Activated CD4-positive, alpha-beta T cell treated with anti-CD3 and anti-CD28 coated beads, Interleukin-2, amount 50 U/mL, for 16 hours (primary cell): ENCODE results near the gene CTDP1.
"Not testable (repeated sequence)": the region's sequence is repeated elsewhere in the genome, so short reads cannot be mapped to it uniquely, and the experiment has no call there.

Source experiments
- DNase-seq: peaks from one replicate; pipeline ENCODE4 v3.0.0-alpha.2; 2020

The CTDP1 gene

DNA sequence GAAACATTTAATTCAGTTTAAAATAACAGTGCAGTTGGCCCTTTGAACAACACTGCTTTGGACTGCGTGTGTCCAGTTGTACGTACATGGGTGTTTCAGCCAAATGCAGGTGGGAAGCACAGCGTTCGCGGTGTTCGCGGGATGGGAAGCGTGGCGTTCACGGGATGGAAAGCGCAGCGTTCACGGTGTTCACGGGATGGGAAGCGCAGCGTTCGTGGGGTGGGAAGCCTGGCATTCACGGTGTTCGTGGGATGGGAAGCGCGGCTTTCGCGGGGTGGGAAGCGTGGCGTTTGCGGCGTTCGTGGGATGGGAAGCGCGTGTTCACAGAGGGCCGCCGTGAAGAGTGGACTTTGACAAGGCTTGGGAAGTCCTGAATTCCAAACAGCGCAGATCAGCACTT lies 47.6 kb downstream of the CTDP1 start:
- DNase-seq = no peak

DNA sequence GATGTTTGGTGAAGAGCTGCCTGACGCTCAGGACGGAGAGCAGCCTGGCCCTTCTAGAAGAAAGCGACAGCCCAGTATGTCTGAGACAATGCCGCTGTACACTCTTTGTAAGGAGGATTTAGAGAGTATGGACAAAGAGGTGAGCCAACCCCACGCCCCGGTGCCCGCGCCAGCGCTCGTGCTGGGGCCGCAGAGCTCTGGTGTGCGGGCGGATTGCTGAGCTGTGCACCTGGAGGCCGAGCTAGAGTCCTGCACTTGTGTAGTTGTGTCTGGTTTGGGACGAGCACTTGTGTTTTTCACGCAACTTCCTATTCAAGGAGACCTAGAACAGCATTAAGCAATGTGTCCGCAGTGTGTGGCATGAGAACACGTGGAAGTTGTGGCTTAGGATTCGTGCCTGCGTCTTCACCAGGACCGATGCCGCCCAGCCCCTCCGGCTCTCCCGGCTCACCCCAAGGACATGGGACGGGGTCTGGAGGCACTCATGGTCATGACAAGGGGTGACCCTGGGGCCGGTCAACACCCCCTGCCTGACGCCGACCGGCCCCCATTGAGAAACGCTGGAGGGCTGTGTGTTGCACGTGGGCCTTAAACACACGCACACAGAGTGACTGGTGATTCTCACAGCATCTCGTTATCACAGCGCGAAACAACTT lies 49.5 kb downstream of the CTDP1 start:
- DNase-seq = no peak

DNA sequence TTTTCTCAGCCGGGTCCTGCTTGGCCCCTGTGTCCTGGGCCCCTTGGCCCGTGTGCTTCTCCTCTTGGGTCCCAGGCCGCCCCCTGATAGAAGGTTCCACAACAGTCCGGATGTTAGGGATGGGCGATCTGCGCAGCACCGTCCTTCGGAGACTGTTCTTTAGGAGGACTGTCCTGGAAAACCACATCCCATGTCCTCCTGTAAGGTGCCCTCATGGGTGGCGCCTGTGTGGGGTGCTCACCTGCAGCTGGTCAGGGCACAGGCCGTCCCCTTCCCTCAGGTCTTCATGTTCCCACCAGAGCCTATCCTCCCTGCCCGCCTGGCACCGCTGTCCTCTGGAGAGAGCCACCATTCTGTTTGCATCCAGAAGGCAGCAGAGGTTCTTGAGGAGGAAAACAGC lies 50.0 kb downstream of the CTDP1 start:
- no peak for DNase-seq

DNA sequence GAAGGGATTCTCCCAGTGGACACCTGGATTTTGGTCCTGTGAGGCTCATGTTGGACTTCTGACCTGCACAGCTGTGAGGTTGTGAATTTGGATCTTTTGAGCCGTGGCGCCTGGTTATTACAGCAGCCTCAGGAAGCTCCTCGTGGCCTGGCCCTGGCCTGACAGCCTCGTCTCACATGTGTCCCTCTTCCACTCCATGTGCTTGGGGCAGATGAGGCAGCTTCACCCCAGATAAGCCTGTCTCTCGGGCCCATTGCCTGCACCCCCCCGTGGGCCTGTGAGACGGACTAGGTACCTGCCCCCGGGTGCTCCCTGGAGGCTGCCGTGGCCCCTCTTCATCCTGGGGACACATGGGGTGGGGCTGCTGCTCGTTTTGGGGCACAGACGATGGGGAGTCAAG lies 51.2 kb downstream of the CTDP1 start:
- no peak for DNase-seq

DNA sequence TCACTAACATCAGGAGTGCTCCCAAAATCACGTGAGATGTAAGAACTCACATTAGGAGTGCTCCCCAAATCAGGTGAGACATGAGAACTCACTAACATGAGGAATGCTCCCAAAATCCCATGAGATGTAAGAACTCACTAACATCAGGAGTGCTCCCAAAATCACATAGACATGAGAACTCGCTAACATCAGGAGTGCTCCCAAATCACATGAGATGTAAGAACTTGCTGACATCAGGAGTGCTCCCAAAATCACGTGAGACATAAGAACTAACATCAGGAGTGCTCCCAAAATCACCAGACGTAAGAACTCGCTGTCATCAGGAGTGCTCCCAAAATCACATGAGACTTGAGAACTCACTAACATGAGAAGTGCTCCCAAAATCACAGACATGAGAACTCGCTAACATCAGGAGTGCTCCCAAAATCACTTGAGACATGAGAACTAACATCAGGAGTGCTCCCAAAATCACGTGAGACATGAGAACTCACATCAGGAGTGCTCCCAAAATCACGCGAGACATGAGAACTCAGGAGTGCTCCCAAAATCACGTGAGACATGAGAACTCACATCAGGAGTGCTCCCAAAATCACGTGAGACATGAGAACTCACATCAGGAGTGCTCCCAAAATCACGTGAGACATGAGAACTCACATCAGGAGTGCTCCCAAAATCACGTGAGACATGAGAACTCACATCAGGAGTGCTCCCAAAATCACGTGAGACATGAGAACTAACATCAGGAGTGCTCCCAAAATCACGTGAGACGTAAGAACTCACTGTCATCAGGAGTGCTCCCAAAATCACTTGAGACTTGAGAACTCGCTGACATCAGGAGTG lies 52.5 kb downstream of the CTDP1 start:
- not testable (repeated sequence) for DNase-seq

DNA sequence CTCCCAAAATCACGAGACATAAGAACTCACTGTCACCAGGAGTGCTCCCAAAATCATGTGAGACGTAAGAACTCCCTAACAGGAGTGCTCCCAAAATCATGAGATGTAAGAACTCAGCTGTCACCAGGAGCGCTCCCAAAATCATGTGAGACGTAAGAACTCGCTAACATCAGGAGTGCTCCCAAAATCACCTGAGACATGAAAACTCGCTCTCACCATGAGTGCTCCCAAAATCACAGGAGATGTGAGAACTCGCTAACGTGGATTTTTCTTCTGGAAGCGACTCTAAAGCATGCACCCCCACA lies 53.1 kb downstream of the CTDP1 start:
- no peak for DNase-seq

DNA sequence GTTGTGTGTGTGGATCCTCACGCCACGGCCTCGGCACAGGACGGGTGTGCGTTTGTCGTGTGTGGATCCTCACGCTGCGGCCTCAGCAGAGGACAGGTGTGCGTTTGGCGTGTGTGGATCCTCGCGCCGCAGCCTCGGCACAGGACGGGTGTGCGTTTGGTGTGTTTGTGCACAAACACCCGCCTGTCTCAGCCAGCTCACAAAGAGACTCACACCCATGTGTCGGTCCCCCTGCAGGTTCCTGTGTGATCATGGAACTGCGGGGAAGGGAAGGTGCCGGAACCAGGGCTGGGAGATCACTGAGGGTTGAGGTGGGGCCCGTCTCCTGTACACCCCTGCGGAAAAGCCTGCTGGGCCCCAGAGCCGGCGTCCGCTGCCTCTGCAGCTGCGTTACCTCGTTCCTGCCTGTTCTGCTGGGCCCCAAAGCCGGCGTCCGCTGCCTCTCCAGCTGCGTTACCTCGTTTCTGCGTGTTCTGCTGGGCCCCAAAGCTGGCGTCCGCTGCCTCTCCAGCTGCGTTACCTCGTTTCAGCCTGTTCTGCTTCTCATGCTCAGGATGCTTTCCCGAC lies 53.6 kb downstream of the CTDP1 start:
- DNase-seq = no peak

DNA sequence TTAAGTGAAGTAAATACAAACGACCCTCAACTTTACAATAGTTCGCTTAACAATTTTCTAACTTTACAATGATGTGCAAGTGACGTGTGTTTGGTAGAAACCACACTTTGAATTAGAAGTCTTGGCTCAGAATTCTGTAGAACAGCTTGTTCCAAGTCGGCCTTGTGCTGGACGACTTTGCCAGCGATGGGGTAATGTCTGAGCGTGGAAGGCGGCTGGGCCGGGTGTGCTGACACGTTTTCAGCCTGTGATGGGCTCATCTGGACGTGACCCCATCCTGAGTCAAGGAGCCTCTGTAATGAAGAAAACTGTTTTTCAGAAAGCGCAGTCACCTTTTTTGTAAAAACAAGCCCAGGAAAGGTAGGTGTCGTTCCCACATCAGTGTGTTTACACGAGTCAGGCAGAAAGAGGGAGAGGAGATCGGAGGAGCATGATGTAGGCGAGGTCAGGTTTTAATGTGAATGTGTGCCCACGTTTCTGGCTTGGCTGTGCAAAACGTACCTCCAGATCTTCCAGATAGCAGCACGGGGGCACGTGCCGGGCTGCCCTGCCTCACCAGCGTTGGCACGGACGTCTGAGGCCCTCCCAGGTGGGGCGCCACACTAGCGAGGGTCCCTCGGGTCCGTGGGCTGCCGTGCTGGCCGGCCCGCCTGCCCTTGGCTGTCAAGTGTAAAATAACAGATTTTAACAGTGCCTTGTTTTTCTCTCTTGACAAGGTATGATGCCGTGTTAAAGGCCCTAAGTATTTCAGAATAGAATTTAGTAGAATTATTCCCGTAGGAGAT lies 54.6 kb downstream of the CTDP1 start:
- DNase-seq = no peak

DNA sequence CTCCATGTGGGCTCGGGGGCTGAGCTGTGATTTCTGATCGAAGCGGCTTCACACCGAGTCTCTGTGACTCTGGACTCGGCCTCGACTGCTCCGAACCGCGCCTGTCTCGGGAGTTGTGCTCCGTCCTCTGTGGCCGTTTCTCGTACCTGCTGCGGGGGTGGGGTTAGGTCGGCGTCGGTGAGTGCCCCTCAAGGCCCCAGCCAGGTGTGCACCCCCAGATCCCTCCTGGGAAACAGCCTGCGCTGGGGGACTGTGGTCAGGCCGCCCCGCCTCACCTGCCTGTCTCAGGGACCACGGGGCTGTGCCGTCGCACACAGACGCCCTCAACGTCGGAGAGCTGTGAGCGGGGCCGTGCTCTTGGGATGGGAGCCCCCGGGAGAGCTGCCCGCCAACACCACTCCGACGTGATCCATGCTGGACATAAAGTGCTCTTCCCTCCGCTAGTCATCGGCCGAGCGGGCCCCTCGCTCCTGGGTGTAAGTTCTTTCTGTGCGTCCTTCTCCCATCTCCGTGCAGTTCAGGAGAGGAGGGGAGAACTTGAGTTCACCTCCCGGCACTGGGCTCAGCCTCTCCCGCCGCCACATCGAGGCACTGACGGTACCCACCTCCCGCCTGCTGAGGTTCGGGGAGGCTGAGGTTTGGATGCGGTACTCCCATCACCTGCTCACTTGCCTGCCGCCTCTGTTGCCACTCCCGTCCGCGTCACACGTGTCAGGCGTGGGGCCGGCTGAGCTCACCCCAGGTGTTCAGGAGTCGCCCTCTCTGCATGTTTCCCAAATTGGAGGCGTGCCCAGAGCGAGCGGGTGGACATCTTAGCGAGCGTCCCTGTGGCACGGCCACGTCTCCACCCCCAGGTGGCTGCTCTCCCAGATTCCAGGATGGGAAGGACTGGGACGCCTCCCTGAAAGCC lies 55.7 kb downstream of the CTDP1 start:
- no peak for DNase-seq

DNA sequence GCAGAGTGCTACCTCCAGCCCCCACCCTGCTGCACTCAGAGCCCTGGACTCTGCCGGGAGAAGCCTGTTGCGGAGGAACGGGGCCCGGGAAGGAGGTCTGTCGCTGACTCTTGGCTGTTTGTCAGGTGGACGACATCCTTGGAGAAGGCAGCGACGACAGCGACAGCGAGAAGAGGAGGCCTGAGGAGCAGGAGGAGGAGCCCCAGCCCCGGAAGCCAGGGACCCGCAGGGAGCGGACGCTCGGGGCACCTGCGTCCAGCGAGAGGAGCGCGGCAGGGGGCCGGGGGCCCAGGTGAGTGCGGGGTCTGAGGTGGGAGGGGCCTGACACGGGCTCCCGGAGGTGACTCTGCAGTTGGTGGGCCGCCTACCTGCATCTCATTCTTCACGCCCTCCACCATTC lies 56.6 kb downstream of the CTDP1 start:
- DNase-seq = no peak

DNA sequence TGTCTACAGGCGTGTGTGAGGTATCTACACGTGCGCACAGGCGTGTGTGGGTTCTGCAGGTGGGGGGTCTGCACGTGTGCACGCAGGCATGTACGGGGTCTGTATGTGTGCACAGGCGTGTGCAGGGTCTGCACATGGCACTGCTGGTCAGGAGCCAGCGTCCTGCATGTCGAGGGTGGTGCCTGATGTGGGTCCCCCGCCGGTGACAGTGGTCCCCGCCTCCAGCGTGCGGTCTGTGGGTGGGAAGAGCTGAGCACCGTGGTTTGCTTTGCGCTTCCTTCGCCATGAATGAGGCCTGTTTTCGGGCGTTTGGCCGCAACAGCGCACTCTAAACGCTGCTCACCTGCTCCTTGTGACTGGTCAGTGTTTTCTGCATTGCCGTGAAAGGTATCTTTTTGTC lies 57.2 kb downstream of the CTDP1 start:
- DNase-seq = no peak

DNA sequence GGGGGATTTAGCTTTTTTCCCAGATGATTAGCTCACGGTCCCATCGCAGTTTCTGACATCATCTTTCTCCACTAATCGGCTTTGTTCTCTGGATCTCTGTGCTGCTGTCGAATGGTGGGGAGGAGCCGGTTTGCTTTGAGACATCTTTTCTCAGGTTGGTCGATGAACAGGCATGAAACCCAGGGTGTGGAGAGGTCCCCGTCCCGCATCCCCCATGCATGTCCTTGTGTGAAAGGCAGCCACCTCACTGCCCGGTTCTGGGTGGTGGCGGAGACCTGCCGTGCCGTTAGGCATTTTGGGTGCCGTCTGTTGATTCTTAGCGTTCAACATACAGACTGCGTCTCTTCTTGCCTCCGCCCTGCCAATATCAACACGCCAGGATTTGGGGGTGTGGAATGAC lies 57.8 kb downstream of the CTDP1 start:
- DNase-seq = no peak

DNA sequence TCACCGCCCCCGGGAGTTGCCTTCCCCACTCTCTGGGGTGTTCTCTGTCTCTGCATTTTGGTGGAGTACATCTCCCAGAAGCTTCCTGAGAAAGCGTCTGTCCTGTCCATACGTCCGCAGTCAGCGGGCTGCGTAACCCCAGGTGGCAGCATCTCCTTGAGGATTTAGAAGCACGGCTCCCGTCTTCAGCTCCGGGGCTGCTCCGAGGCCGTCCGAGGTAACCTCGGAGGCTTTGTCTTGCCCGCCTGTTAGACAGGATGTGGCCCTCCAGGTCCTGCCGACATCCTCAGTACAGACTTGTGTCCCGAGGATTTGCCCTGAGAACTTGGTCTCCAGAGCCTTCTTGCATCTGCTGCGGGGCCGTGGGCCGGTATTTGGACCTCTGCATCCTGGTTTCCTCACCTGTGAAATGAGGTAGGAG lies 58.4 kb downstream of the CTDP1 start:
- DNase-seq = no peak

DNA sequence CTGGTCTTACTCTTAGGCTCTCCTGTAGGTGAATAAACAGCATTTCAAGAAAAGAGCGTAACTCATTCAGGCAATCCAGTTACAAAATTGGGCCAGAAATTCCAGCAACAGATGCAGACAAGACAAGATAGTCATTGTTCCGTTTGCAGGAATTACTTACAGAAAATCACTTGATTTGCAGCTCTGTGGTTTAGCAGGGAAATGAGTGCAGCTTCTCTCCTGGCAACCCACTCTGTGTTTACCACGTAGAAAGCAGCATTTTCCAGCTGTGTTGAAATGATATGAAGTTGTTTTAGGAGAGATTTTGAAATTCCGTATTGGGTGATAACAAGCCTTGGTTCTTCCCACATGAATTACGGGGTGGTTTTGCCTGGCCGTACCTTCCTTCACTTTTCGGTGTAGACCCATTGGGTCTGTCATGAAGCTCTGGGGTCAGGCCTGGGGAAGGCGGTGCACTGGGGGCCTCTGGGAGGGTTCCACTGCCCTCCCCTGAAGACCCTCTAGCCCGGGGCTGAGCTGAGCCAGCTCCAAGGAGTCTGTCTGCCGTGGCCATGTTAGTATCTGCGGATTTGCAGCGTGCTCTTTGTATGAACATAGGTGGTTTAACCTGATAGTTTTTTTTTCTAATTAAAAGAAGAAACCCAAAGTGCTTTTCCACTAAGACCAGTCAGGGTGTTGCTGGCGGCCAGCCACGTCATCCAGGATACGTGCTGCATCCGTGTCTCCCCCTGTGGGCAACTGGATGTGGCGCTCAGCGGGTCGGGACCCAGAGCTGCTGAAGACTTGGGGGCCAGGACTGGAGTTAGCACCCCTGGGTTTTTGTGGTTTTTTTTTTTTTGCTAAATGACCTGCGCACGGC lies 59.2 kb downstream of the CTDP1 start:
- no peak for DNase-seq

DNA sequence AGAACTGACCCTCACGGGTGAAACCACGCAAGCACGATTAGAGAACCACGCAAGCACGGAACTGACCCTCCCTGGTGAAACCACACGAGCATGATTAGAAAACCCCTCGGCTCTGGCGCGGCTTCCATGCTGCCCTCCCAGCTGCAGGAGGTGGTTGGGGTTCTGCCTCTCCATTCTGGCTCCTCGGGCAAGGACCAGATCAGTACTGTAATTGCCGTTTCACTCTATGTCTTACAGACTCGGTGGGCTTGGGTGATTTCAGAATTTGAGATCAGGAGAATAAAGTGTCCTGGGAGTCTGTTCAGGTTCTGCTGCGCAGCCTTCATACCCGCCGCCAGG lies 59.8 kb downstream of the CTDP1 start:
- no peak for DNase-seq

DNA sequence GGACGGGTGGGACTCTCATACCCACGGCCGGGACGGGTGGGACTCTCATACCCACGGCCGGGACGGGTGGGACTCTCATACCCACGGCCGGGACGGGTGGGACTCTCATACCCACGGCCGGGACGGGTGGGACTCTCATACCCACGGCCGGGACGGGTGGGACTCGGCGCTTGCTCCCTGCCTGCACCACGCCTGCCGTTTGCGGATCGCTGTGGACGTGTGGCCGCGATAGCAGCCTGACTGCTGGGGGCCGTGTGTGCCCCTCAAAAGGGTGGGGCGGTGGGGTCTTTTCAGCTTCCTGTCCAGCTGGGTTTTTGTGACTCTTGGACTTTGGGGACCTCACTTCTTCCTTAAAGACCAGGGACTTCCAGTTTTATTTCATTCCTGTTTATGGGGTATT lies 60.4 kb downstream of the CTDP1 start:
- DNase-seq = not testable (repeated sequence)

DNA sequence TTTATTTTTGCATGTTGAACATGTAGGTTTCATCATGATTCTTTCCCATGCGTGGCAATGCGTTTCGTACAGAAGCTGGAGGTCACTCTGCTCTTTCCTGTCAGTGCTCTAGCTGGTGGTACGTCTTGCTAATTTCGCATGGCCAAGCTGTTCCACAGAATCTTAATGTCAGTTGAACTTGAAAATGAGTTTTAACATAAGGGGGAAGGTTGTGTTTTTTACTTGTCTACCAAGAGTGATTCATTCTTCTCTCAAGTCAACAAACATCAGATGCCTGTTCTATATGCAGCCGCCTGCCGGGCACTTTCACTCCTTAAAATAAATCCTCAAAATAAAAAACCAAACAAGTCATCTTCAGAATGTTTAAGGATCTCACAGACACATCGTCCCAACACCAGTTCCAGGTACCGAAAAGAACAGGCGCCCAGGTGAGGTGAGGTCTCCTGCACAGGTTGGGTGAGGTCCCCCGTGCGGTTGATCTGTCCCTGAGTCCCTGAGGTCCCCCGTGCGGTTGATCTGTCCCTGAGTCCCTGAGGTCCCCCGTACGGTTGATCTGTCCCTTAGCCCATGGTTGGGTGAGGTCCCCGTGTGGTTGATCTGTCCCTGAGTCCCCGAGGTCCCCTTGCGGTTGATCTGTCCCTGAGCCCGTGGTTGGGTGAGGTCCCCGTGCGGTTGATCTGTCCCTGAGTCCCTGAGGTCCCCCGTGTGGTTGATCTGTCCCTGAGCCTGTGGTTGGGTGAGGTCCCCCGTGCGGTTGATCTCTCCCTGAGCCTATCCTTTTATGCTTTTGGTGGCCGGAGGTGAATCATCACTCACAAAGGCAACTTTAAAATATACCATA lies 61.1 kb downstream of the CTDP1 start:
- DNase-seq = no peak

DNA sequence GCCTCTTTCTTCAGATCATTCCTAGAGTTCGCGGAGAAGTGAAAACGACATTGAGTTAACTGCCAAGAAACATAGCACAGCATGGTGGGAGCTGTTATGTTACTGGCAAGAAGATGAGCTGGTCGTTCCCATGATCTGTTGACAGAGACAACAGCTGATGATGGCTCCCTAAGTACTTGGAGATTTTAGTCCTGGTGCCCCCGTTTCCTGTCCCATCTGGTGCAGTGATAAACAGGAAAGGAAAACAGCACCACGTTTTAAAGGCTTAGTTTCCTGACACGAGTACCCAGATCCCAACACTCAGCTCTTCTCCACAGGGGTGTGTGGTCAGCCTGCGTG lies 61.7 kb downstream of the CTDP1 start:
- DNase-seq = no peak

DNA sequence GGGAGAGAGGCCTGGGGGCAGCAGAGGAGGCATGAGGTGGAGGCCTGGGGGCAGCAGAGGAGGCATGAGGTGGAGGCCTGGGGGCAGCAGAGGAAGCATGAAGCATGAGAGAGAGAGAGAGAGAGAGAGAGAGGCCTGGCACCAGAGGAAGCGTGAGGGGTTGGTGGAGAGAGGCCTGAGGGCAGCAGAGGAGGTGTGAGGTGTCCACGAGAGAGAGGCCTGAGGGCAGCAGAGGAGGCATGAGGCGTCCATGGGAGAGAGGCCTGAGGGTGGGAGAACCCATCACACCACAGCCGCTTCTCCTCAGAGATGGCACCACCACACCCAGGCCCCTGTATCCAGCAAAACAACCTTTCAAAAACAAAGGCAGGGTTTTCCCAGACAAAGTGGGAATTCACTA lies 62.5 kb downstream of the CTDP1 start:
- DNase-seq = no peak

DNA sequence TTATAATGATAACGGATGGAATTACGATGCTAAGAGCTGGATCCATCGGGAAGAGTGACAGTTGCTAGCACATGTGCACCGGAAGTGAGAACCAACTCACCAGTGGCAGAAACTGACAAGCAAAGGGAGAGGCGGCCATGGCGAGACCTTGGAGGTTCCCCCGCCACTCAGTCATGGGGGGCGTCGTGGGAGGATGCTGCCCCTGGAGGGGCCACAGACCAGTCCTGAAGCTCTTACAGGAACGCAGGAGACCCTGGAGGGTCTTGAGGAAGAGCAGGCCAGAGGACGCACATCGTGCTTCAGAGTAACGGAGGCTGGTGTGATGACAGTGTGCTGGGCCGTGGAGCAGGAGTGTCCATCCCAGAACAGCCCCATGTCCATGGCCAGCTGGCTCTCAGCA lies 65.0 kb downstream of the CTDP1 start:
- no peak for DNase-seq

DNA sequence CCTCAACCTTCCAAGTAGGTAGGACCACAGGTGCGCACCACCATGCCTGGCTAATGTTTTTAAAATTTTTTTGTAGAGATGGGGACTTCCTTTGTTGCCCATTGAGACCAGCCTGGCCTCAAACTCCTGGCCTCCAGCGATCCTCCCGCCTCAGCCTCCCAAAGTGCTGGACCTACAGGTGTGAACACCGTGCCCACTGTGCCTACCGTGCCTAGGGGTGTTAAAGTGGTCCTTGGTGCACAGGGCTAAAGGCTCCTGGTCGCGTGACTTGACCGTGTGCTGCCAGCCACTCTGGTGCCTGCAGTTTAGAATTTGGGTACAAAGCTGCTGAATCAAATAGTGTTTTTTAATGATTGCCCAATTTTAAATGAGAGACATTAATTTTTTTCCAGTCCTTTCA lies 67.1 kb downstream of the CTDP1 start:
- DNase-seq = no peak
